ENCODE data around the gene CTNNA2. TPM values are rescaled to one million over a fixed set of nuclear protein-coding genes. Genes with fewer than 3 reads are reported as not detected.

The CTNNA2 gene
- polyA plus RNA-seq, 2 of the 4 experiments (the other 2 are of a cell fraction): 0.50 to 0.94 TPM

DNA sequence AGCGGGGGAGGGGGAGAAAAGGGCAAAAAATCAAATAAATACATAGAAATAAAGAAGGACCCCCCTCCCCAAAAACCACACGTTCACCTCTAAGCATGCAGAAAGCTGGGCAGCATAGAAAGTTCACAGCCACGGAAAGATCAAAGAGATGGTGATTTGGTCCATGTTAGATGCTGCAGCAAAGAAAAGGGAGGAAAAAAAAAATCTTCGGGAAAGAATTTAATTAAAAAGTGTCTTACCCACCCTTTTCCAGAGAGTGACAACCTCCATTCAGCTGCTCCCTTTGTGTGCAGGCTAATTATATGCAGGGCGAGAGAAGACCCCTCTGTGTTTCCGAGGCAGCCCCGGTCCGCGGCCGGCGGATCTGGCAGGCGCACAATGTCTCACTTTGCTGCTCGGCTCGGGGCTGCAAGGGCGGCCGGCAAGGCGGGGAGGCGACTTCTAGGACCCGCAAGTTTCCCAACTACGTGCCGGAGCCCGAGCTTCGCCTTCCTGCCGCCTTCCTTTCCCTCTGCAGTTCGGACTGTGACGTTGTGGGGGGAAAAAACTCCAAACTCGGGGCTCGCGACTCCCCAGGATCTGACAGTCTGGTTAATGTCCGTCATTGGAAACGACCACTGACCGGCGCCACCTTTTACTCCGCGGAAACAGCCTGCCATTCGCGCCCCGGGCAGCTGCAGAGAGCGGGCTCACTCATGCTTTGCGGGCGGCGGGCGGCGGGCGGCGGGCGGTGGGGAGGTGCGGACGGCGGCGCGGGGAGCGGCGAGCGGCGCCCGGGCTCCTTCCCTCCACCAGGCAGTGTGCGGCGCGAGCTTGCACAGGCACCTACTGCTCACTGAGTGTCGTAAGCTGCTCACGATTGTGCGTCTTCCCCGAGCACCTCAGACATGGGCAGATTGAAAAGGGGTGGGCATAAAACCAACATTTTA is 791.3 kb downstream of the CTNNA2 start, which contains the start of gene LRRTM1:
TSS of gene LRRTM1 (minus strand) at position 844 of the 929 bp plus-strand sequence. CDS start 933 bp downstream, outside the sequence.
- H3K4me2 ChIP-seq: peak within 1 kb of the TSS; percentile 47; the same call in 1 of the 3 replicates
- CTCF ChIA-PET: no interaction called here
- H3K4me1 ChIP-seq: no peaks in the 10 kb centered on the region
- H3K27ac ChIP-seq: no peak within 1 kb of the TSS
- no peak for FAIRE-seq
- no peak for DNase-seq (ENCODE audit: low read depth in 1 of 2, low spot score in 1 of 2)
- H3K4me3 ChIP-seq: no peak within 1 kb of the TSS
- TF ChIP-seq JUNB (IDR thresholded peaks at IDR 0.05) (no peak), RNF2 (IDR thresholded peaks at IDR 0.05; ENCODE audit: borderline replicate concordance, low read depth) (no peak), CBX8 (IDR thresholded peaks at IDR 0.05) (no peak), NPAS2 (CRISPR knock-in tag; IDR thresholded peaks at IDR 0.05; ENCODE audit: borderline replicate concordance) (no peak), POLR2AphosphoS2 (conservative IDR thresholded peaks at IDR 0.05; ENCODE audit: low read length) (no peak), KDM5A (IDR thresholded peaks at IDR 0.05) (no peak), JUN (IDR thresholded peaks at IDR 0.05) (no peak)
- peak in 1 of 2 experiments; percentile 53; a peak in 3 of 6 replicates for ATAC-seq
- WGBS (ENCODE audit: missing lambda C conversion rate): 11% methylated on average over 51 of the region's 64 CpGs
- POLR2A ChIA-PET: no interaction called here
- H3K9me3 ChIP-seq: no peaks in the 10 kb centered on the region

DNA sequence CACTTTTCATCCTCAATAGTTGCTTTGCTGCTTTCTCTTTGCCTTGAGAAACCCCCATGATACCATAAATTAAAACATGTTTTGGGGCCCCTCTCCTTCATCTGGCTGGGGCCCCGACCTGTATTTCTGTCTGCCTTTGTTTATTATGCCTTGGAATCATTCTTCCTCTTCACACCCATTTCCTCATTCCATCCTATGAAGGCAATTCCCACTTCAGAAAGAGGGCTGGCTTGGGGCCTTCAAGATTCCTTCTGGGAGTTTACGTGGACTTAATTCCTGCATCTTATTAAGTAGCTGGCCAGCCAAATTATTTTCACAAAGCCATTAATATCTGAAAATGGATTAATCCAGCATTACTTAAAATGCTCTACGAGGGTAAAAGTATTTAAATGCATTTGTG is 798.5 kb downstream of the CTNNA2 start:
- TF ChIP-seq TP53 (CRISPR knock-in tag; IDR thresholded peaks at IDR 0.05): no peak
- no peak for TF ChIP-seq NPAS2 (CRISPR knock-in tag; IDR thresholded peaks at IDR 0.05; ENCODE audit: borderline replicate concordance)
- TF ChIP-seq ZNF302 (CRISPR knock-in tag; IDR thresholded peaks at IDR 0.05): no peak
- TF ChIP-seq HOXB5 (CRISPR knock-in tag; IDR thresholded peaks at IDR 0.05): no peak
- TF ChIP-seq ZFP36 (IDR thresholded peaks at IDR 0.05; ENCODE audit: borderline replicate concordance, partially characterized antibody): no peak
- no peak for TF ChIP-seq RAD21 (conservative IDR thresholded peaks at IDR 0.05 in 1 of 2, IDR thresholded peaks at IDR 0.05 in 1 of 2)
- TF ChIP-seq MYC (IDR thresholded peaks at IDR 0.05; ENCODE audit: borderline replicate concordance, low read length): no peak
- no peak for TF ChIP-seq TFCP2L1 (CRISPR knock-in tag; IDR thresholded peaks at IDR 0.05)
- TF ChIP-seq, protein P1, sequence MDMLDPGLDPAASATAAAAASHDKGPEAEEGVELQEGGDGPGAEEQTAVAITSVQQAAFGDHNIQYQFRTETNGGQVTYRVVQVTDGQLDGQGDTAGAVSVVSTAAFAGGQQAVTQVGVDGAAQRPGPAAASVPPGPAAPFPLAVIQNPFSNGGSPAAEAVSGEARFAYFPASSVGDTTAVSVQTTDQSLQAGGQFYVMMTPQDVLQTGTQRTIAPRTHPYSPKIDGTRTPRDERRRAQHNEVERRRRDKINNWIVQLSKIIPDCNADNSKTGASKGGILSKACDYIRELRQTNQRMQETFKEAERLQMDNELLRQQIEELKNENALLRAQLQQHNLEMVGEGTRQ (IDR thresholded peaks at IDR 0.05): no peak
- no peak for TF ChIP-seq FOSL2 (IDR thresholded peaks at IDR 0.05)
- TF ChIP-seq FOSL2 (CRISPR knock-in tag; IDR thresholded peaks at IDR 0.05): no peak
- TF ChIP-seq, protein P2, sequence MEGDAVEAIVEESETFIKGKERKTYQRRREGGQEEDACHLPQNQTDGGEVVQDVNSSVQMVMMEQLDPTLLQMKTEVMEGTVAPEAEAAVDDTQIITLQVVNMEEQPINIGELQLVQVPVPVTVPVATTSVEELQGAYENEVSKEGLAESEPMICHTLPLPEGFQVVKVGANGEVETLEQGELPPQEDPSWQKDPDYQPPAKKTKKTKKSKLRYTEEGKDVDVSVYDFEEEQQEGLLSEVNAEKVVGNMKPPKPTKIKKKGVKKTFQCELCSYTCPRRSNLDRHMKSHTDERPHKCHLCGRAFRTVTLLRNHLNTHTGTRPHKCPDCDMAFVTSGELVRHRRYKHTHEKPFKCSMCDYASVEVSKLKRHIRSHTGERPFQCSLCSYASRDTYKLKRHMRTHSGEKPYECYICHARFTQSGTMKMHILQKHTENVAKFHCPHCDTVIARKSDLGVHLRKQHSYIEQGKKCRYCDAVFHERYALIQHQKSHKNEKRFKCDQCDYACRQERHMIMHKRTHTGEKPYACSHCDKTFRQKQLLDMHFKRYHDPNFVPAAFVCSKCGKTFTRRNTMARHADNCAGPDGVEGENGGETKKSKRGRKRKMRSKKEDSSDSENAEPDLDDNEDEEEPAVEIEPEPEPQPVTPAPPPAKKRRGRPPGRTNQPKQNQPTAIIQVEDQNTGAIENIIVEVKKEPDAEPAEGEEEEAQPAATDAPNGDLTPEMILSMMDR (IDR thresholded peaks at IDR 0.05): no peak
- no peak for TF ChIP-seq MAZ (IDR thresholded peaks at IDR 0.05; ENCODE audit: borderline replicate concordance, low read depth, low read length)
- no peak overlapping the region for H3K27ac ChIP-seq
- H3K4me2 ChIP-seq: no peak overlapping the region
- WGBS (ENCODE audit: missing lambda C conversion rate): 17% methylated on average over 3 of the region's 3 CpGs
- no peaks in the 10 kb centered on the region for H3K9me3 ChIP-seq
- H3K4me3 ChIP-seq: no peak overlapping the region
- FAIRE-seq (no peak), ATAC-seq (no peak), DNase-seq (ENCODE audit: low read depth in 1 of 2, low spot score in 1 of 2) (no peak)
- no peaks in the 10 kb centered on the region for H3K4me1 ChIP-seq
- ChIA-PET CTCF (no interaction called here), POLR2A (no interaction called here)

DNA sequence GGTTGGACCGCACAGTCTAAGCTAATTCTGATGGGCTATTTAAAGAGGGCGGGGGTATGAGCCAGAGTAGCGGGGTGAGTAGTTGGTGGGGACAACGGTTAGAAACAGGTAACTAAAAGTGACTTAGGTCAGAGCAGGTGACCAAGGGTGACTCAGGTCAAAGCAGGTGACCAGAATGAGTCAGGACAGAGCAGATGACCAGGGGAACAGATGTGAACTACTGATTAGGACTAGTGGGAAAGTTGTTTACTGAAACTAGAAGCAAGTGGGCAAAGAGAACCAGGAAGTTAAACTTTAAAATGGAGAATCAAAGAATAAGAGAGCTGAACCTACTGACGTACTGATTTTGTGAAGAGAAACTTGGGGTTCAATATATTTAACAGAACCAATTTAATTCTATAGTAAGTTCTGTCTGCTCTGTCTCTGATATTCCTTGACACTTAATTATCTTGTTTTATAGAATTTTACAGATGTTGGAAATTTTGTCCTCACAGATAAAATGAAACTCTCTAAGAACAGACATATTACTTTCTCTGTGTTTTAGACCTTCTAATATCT is 799.5 kb downstream of the CTNNA2 start:
- no peak for ATAC-seq
- Histone ChIP-seq H3K4me2 (no peak overlapping the region), H3K27ac (no peak overlapping the region), H3K9me3 (no peaks in the 10 kb centered on the region), H3K4me3 (no peak overlapping the region), H3K4me1 (no peaks in the 10 kb centered on the region)
- DNase-seq (ENCODE audit: low read depth in 1 of 2, low spot score in 1 of 2): no peak
- POLR2A ChIA-PET: no interaction called here
- FAIRE-seq: no peak
- 12% methylated on average over 5 of the region's 5 CpGs for WGBS (ENCODE audit: missing lambda C conversion rate)
- CTCF ChIA-PET: no interaction called here
- TF ChIP-seq HEYL (CRISPR knock-in tag; IDR thresholded peaks at IDR 0.05) (no peak), MAZ (IDR thresholded peaks at IDR 0.05; ENCODE audit: borderline replicate concordance, low read depth, low read length) (no peak), SMC3 (IDR thresholded peaks at IDR 0.05) (no peak), RARB (CRISPR knock-in tag; IDR thresholded peaks at IDR 0.05) (no peak)
- TF ChIP-seq, protein P3, sequence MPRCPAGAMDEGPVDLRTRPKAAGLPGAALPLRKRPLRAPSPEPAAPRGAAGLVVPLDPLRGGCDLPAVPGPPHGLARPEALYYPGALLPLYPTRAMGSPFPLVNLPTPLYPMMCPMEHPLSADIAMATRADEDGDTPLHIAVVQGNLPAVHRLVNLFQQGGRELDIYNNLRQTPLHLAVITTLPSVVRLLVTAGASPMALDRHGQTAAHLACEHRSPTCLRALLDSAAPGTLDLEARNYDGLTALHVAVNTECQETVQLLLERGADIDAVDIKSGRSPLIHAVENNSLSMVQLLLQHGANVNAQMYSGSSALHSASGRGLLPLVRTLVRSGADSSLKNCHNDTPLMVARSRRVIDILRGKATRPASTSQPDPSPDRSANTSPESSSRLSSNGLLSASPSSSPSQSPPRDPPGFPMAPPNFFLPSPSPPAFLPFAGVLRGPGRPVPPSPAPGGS (IDR thresholded peaks at IDR 0.05): no peak
- TF ChIP-seq, protein P4, sequence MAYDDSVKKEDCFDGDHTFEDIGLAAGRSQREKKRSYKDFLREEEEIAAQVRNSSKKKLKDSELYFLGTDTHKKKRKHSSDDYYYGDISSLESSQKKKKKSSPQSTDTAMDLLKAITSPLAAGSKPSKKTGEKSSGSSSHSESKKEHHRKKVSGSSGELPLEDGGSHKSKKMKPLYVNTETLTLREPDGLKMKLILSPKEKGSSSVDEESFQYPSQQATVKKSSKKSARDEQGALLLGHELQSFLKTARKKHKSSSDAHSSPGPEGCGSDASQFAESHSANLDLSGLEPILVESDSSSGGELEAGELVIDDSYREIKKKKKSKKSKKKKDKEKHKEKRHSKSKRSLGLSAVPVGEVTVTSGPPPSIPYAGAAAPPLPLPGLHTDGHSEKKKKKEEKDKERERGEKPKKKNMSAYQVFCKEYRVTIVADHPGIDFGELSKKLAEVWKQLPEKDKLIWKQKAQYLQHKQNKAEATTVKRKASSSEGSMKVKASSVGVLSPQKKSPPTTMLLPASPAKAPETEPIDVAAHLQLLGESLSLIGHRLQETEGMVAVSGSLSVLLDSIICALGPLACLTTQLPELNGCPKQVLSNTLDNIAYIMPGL (CRISPR knock-in tag; IDR thresholded peaks at IDR 0.05; ENCODE audit: borderline replicate concordance): no peak
- TF ChIP-seq, protein P5, sequence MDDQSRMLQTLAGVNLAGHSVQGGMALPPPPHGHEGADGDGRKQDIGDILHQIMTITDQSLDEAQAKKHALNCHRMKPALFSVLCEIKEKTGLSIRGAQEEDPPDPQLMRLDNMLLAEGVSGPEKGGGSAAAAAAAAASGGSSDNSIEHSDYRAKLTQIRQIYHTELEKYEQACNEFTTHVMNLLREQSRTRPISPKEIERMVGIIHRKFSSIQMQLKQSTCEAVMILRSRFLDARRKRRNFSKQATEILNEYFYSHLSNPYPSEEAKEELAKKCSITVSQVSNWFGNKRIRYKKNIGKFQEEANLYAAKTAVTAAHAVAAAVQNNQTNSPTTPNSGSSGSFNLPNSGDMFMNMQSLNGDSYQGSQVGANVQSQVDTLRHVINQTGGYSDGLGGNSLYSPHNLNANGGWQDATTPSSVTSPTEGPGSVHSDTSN (IDR thresholded peaks at IDR 0.05): no peak

All from A549 (cell line).